DOHH2 (cell line): ENCODE data around the gene FLYWCH2.

ENCODE experiments used
- CTCF ChIP-seq: fragments of 200-600 bp; sonication (generic); IDR thresholded peaks from one replicate; pipeline ENCODE4 v1.5.1; 2014; ENCODE audit warnings: antibody characterized with exemption, mild to moderate bottlenecking, low read depth, low read length; ENCODE audit not compliant: poor library complexity, severe bottlenecking
- EZH2phosphoT487 ChIP-seq: fragments of 200-600 bp; sonication (generic); IDR thresholded peaks from 2 replicates; pipeline ENCODE4 v1.6.1; 2017; ENCODE audit warnings: borderline replicate concordance, mild to moderate bottlenecking, antibody characterized with exemption, low read length, moderate library complexity, mixed read lengths

- TF ChIP-seq CTCF: no peak
- TF ChIP-seq EZH2phosphoT487: no peak
These were observed 26.1 kb upstream of the FLYWCH2 start for GRCh38 chr16:2856686-2857450.
